GM23338 (cell line): Measurements from ENCODE around the gene STON2. TPM values are rescaled to one million over a fixed set of nuclear protein-coding genes. Genes with fewer than 3 reads are reported as not detected.

Source experiments
- ATAC-seq: fragments of 200-7000 bp; cut with Tn5 transposase; 3 replicates; pipeline ENCODE4 v1.9.1; 2020
- DNase-seq: peaks from one replicate; pipeline ENCODE4 v3.0.0-alpha.2; 2015; ENCODE audit warnings: low spot score
- H2AFZ ChIP-seq: fragments of 200-600 bp; sonication (generic); 2 replicates; pipeline ENCODE4 v1.8.0; 2016; ENCODE audit warnings: antibody characterized with exemption, mild to moderate bottlenecking, moderate library complexity
- H3F3A ChIP-seq: fragments of 200-600 bp; sonication (generic); replicated peaks from 2 replicates; pipeline ENCODE4 v1.8.0; 2017; ENCODE audit warnings: antibody characterized with exemption, mixed run types, low read depth
- H3K27ac ChIP-seq: fragments of 200-600 bp; sonication (generic); 2 replicates; pipeline ENCODE4 v1.6.1; 2016; ENCODE audit warnings: low read depth
- H3K27me3 ChIP-seq: fragments of 200-600 bp; sonication (generic); 2 replicates; pipeline ENCODE4 v1.8.0; 2016; ENCODE audit warnings: mild to moderate bottlenecking, mixed run types, moderate library complexity; ENCODE audit not compliant: insufficient read depth
- H3K36me3 ChIP-seq: fragments of 200-600 bp; sonication (generic); 2 replicates; pipeline ENCODE4 v1.8.0; 2016; ENCODE audit warnings: mild to moderate bottlenecking; ENCODE audit not compliant: insufficient read depth
- H3K4me1 ChIP-seq: fragments of 200-600 bp; sonication (generic); 2 replicates; pipeline ENCODE4 v1.8.0; 2016; ENCODE audit warnings: mild to moderate bottlenecking, moderate library complexity; ENCODE audit not compliant: insufficient read depth
- H3K4me2 ChIP-seq: fragments of 200-600 bp; sonication (generic); 2 replicates; pipeline ENCODE4 v1.7.1; 2017; ENCODE audit warnings: mixed run types
- H3K4me3 ChIP-seq: fragments of 200-600 bp; sonication (generic); 2 replicates; pipeline ENCODE4 v1.6.1; 2016; ENCODE audit warnings: mixed run types
- H3K79me2 ChIP-seq: fragments of 200-600 bp; sonication (generic); replicated peaks from 2 replicates; pipeline ENCODE4 v1.8.0; 2017; ENCODE audit warnings: mild to moderate bottlenecking; ENCODE audit not compliant: insufficient read depth
- H3K9me2 ChIP-seq: fragments of 200-600 bp; sonication (generic); 2 replicates; pipeline ENCODE4 v1.8.0; 2017; ENCODE audit not compliant: insufficient read depth
- H4K20me1 ChIP-seq: fragments of 200-600 bp; sonication (generic); replicated peaks from 2 replicates; pipeline ENCODE4 v1.8.0; 2017; ENCODE audit warnings: mild to moderate bottlenecking; ENCODE audit not compliant: insufficient read depth
- H3K27ac Mint-ChIP-seq: 2 replicates; pipeline ENCODE4 v1.8.0; 2020; ENCODE audit warnings: inconsistent platforms, mild to moderate bottlenecking, moderate library complexity, mixed read lengths
- H3K27me3 Mint-ChIP-seq: 3 replicates; pipeline ENCODE4 v1.8.0; 2022; ENCODE audit warnings: low read depth, mild to moderate bottlenecking, moderate library complexity, mixed read lengths, inconsistent platforms; ENCODE audit not compliant: insufficient read depth, poor library complexity
- H3K36me3 Mint-ChIP-seq: 3 replicates; pipeline ENCODE4 v1.8.0; 2021; ENCODE audit warnings: low read depth, mild to moderate bottlenecking, inconsistent platforms, moderate library complexity, mixed read lengths
- H3K4me1 Mint-ChIP-seq: 3 replicates; pipeline ENCODE4 v1.8.0; 2020; ENCODE audit warnings: mild to moderate bottlenecking, inconsistent platforms, mixed read lengths
- H3K4me3 Mint-ChIP-seq: 3 replicates; pipeline ENCODE4 v1.8.0; 2021; ENCODE audit warnings: moderate library complexity, mild to moderate bottlenecking, inconsistent platforms, mixed read lengths
- H3K9me3 Mint-ChIP-seq: 3 replicates; pipeline ENCODE4 v1.8.0; 2020; ENCODE audit warnings: moderate library complexity, mild to moderate bottlenecking, inconsistent platforms, mixed read lengths
- CREB1 ChIP-seq: fragments of 250-450 bp; sonication (Bioruptor Pico); IDR thresholded peaks from 2 replicates; pipeline ENCODE4 v1.5.0; 2020; ENCODE audit warnings: low read depth, mild to moderate bottlenecking, moderate library complexity
- CTCF ChIP-seq, 2 experiments: fragments of 200-600 bp in 1 of 2; sonication (generic) in 1 of 2; conservative IDR thresholded peaks; 2 replicates each; pipeline versions ENCODE4 v1.5.1 to v1.6.1; 2016 to 2017; ENCODE audit warnings: antibody characterized with exemption in 2 of 2, low read depth in 2 of 2, mild to moderate bottlenecking in 2 of 2, moderate library complexity in 1 of 2
- ETS1 ChIP-seq: IDR thresholded peaks from 2 replicates; pipeline ENCODE4 v1.6.1; 2016; ENCODE audit warnings: antibody characterized with exemption
- EZH2 ChIP-seq: fragments of 200-600 bp; sonication (generic); IDR thresholded peaks from one replicate; pipeline ENCODE4 v1.8.0; 2017; ENCODE audit warnings: antibody characterized with exemption, mild to moderate bottlenecking, low read depth; ENCODE audit not compliant: unreplicated experiment
- JUNB ChIP-seq: IDR thresholded peaks from one replicate; pipeline ENCODE4 v1.6.1; 2016; ENCODE audit warnings: antibody characterized with exemption; ENCODE audit not compliant: unreplicated experiment
- NANOG ChIP-seq: IDR thresholded peaks from 2 replicates; pipeline ENCODE4 v1.6.1; 2016; ENCODE audit warnings: antibody characterized with exemption, borderline replicate concordance
- POLR2AphosphoS5 ChIP-seq: IDR thresholded peaks from 2 replicates; pipeline ENCODE4 v1.6.1; 2016; ENCODE audit warnings: antibody characterized with exemption, low read depth
- REST ChIP-seq: IDR thresholded peaks from one replicate; pipeline ENCODE4 v1.6.1; 2018; ENCODE audit warnings: antibody characterized with exemption; ENCODE audit not compliant: unreplicated experiment
- STAT1 ChIP-seq: IDR thresholded peaks from one replicate; pipeline ENCODE4 v1.6.1; 2016; ENCODE audit warnings: antibody characterized with exemption; ENCODE audit not compliant: unreplicated experiment
- ZNF114 ChIP-seq: fragments of 250-450 bp; sonication (Bioruptor Pico); IDR thresholded peaks from 2 replicates; pipeline ENCODE4 v1.5.0; 2020; ENCODE audit warnings: mild to moderate bottlenecking, moderate library complexity
- ZNF331 ChIP-seq: fragments of 250-450 bp; sonication (Bioruptor Pico); IDR thresholded peaks from 2 replicates; pipeline ENCODE4 v1.5.0; 2020; ENCODE audit warnings: low read depth, mild to moderate bottlenecking, moderate library complexity
- ZNF462 ChIP-seq: fragments of 250-450 bp; sonication (Bioruptor Pico); IDR thresholded peaks from 2 replicates; pipeline ENCODE4 v1.5.0; 2020; ENCODE audit warnings: mild to moderate bottlenecking, moderate library complexity
- polyA plus RNA-seq: library from polyadenylated mRNA; unstranded; fragments of >200 nt; fragmentation: Nextera tagmentation; extraction: Ambion mirVana; gene quantifications from 2 replicates; pipeline ENCODE4 v1.2.1, GENCODE V29; 2016
- total RNA-seq: library from RNA; depleted of rRNA; stranded (reverse); fragments of >200 nt; shearing (Covaris generic); gene quantifications from 2 replicates; pipeline ENCODE4 v1.2.3, GENCODE V29; 2014

STON2 gene
- total and polyA plus RNA-seq, 2 experiments from 2014 or later, result 8.2 to 71.0 TPM

GRCh38 chr14:81401420-81402122 lies 1.4 kb upstream of the STON2 start:
- H2AFZ ChIP-seq, result no peak overlapping the region
- TF ChIP-seq STAT1 (no peak), ZNF462 (CRISPR knock-in tag) (no peak), ZNF114 (CRISPR knock-in tag) (no peak), JUNB (no peak), NANOG (no peak), ETS1 (no peak), REST (no peak), CTCF (conservative IDR thresholded peaks at IDR 0.05; ENCODE audit: low read depth in 2 of 2) (no peak), CREB1 (CRISPR knock-in tag) (no peak), EZH2 (no peak), ZNF331 (CRISPR knock-in tag) (no peak), POLR2AphosphoS5 (no peak)
- no peaks in the 10 kb centered on the region for H3K4me1 ChIP-seq
- H3K4me2 ChIP-seq, result no peak overlapping the region
- H3K27me3 ChIP-seq, result no peaks in the 10 kb centered on the region
- Mint-ChIP-seq H3K4me1 (peaks cover 11% of the 10 kb centered on the region), H3K27ac (no peak overlapping the region), H3K4me3 (no peak overlapping the region), H3K9me3 (no peaks in the 10 kb centered on the region), H3K27me3 (peaks cover 7% of the 10 kb centered on the region), H3K36me3 (peaks cover 20% of the 10 kb centered on the region)
- DNase-seq (no peak), ATAC-seq (no peak)
- H3K4me3 ChIP-seq, result no peak overlapping the region
- H4K20me1 ChIP-seq, result peaks cover 5% of the 10 kb centered on the region
- H3K9me2 ChIP-seq, result no peaks in the 10 kb centered on the region
- H3K27ac ChIP-seq, result no peak overlapping the region
- no peaks in the 10 kb centered on the region for H3F3A ChIP-seq
- peaks cover 5% of the 10 kb centered on the region; the same call in 1 of the 2 replicates for H3K36me3 ChIP-seq
- peaks cover 11% of the 10 kb centered on the region; the same call in 1 of the 2 replicates for H3K79me2 ChIP-seq
